GM23338 (cell line): ENCODE data around the gene SLC6A11.

ENCODE experiments used
- CREB1 ChIP-seq: fragments of 250-450 bp; sonication (Bioruptor Pico); IDR thresholded peaks from 2 replicates; pipeline ENCODE4 v1.5.0; 2020; ENCODE audit warnings: low read depth, mild to moderate bottlenecking, moderate library complexity
- CTCF ChIP-seq, 2 experiments: fragments of 200-600 bp in 1 of 2; sonication (generic) in 1 of 2; conservative IDR thresholded peaks; 2 replicates each; pipeline versions ENCODE4 v1.5.1 to v1.6.1; 2016 to 2017; ENCODE audit warnings: antibody characterized with exemption in 2 of 2, low read depth in 2 of 2, mild to moderate bottlenecking in 2 of 2, moderate library complexity in 1 of 2
- EZH2 ChIP-seq: fragments of 200-600 bp; sonication (generic); IDR thresholded peaks from one replicate; pipeline ENCODE4 v1.8.0; 2017; ENCODE audit warnings: antibody characterized with exemption, mild to moderate bottlenecking, low read depth; ENCODE audit not compliant: unreplicated experiment
- EZH2phosphoT487 ChIP-seq: fragments of 200-600 bp; sonication (generic); IDR thresholded peaks from one replicate; pipeline ENCODE4 v1.8.1; 2018; ENCODE audit warnings: antibody characterized with exemption; ENCODE audit not compliant: unreplicated experiment
- JUNB ChIP-seq: IDR thresholded peaks from one replicate; pipeline ENCODE4 v1.6.1; 2016; ENCODE audit warnings: antibody characterized with exemption; ENCODE audit not compliant: unreplicated experiment
- POLR2AphosphoS5 ChIP-seq: IDR thresholded peaks from 2 replicates; pipeline ENCODE4 v1.6.1; 2016; ENCODE audit warnings: antibody characterized with exemption, low read depth
- REST ChIP-seq: IDR thresholded peaks from one replicate; pipeline ENCODE4 v1.6.1; 2018; ENCODE audit warnings: antibody characterized with exemption; ENCODE audit not compliant: unreplicated experiment
- STAT1 ChIP-seq: IDR thresholded peaks from one replicate; pipeline ENCODE4 v1.6.1; 2016; ENCODE audit warnings: antibody characterized with exemption; ENCODE audit not compliant: unreplicated experiment
- ZNF331 ChIP-seq: fragments of 250-450 bp; sonication (Bioruptor Pico); IDR thresholded peaks from 2 replicates; pipeline ENCODE4 v1.5.0; 2020; ENCODE audit warnings: low read depth, mild to moderate bottlenecking, moderate library complexity

- no peak for TF ChIP-seq CTCF (conservative IDR thresholded peaks at IDR 0.05; ENCODE audit: low read depth in 2 of 2)
- no peak for TF ChIP-seq EZH2
- TF ChIP-seq POLR2AphosphoS5 = no peak
- TF ChIP-seq JUNB = no peak
- TF ChIP-seq EZH2phosphoT487 = no peak
- no peak for TF ChIP-seq REST
- no peak for TF ChIP-seq CREB1 (CRISPR knock-in tag)
- TF ChIP-seq ZNF331 (CRISPR knock-in tag) = no peak
- TF ChIP-seq STAT1 = no peak
Measured at GRCh38 chr3:10857235-10857634, 41.2 kb downstream of the SLC6A11 start.
